GM12875 (cell line): Measurements from ENCODE around the gene FOXP1.

ENCODE experiments used
- H3K4me3 ChIP-seq: one replicate; pipeline ENCODE4 v1.5.1; 2011; ENCODE audit warnings: low read depth, low read length, control low read depth
- TF ChIP-seq, protein P1 (sequence below): IDR thresholded peaks from 2 replicates; pipeline ENCODE4 v1.5.1; 2011; ENCODE audit warnings: low read depth, mild to moderate bottlenecking, control low read depth, inconsistent platforms, low read length, moderate library complexity, borderline replicate concordance; ENCODE audit not compliant: insufficient read depth

Gene FOXP1

DNA sequence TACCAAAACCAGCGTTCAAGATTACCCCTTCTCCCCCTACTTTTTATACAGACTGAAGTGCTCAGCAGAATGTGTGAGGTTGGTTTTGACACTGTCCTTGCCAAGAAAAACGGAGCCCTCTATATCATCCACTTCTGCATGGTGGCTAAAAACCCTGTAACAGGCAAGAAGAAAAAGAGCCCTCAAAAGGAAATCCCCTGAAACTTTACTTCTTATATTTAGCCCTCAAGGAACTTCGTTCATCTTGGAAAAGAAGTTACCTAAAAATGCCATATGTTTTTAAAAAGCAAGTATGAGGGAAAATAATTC, 473.6 kb downstream of the FOXP1 start:
- no peak overlapping the region for H3K4me3 ChIP-seq
- TF ChIP-seq, protein P1, sequence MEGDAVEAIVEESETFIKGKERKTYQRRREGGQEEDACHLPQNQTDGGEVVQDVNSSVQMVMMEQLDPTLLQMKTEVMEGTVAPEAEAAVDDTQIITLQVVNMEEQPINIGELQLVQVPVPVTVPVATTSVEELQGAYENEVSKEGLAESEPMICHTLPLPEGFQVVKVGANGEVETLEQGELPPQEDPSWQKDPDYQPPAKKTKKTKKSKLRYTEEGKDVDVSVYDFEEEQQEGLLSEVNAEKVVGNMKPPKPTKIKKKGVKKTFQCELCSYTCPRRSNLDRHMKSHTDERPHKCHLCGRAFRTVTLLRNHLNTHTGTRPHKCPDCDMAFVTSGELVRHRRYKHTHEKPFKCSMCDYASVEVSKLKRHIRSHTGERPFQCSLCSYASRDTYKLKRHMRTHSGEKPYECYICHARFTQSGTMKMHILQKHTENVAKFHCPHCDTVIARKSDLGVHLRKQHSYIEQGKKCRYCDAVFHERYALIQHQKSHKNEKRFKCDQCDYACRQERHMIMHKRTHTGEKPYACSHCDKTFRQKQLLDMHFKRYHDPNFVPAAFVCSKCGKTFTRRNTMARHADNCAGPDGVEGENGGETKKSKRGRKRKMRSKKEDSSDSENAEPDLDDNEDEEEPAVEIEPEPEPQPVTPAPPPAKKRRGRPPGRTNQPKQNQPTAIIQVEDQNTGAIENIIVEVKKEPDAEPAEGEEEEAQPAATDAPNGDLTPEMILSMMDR = no peak

DNA sequence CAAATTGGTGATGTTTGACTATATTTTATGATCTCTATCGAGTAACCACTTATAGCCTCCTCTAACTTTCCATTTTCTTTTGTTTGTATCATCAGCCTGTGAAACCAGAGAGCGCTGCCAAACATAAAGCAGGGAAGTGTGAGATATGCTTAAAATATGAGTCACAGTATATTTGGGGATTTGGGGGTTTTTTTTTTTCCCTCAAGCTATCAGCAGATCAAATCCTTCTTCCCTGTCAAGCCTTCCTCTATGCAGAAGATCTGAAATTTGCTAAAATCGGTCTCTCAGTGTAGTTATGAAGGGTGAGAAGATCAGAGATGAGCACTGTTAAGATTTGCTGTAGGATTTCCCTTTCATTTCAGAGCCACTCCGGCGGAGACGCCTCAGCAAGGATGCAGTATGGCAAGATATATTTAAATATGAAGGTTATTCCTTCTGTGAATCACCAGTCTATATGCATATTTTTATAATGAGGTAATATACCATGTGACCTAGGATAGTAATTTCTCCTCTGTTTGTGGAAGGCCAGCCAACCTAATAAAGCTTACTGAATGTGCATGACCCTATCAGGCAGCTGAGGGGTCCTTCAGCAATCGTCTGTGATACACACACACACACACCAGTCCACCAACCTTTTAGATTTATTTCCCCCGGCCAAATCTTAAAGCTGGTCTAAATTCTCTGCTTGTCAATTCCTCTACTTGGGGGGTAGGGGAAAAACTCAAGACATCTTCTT, 474.1 kb downstream of the FOXP1 start:
- TF ChIP-seq, protein P1 = no peak
- H3K4me3 ChIP-seq = no peak overlapping the region

DNA sequence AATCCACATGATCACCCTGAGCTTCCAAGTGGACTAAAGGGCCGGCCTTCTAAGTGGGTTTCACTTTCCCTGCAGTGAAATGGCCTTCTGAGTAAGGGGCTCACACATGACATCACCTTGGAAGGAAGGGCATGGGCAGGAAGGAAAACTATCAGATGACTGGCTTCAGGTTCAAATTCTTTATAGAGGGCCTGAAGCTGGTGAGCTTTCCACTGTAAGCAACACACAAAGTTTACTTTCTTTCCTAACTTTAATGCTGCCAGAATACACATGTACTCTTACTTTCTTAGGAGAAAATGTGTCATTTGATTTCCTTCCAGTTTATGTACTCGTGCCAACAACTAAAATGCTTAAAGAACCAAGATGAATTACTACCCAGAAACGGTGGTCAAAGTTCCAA, 475.6 kb downstream of the FOXP1 start:
- H3K4me3 ChIP-seq = no peak overlapping the region
- TF ChIP-seq, protein P1 = no peak

DNA sequence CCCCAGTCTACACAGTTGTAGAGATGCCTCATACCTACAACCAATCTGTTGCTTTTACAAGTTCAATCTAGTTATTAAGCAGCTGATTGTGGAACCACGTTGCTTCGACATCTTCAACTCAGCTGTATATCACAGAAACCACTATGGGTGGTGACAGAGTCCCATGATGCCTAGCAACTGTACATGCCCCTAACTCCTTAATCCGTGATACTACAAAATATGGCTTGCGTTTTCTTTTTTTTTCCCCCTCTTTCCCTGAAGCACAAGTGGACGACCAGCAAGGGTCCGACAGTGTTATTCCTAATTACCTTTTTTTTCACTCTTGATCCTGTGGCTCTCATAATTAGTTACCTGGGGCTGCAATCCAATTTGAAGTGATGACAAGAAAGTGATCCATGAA, 478.6 kb downstream of the FOXP1 start:
- TF ChIP-seq, protein P1 = no peak
- no peak overlapping the region for H3K4me3 ChIP-seq

DNA sequence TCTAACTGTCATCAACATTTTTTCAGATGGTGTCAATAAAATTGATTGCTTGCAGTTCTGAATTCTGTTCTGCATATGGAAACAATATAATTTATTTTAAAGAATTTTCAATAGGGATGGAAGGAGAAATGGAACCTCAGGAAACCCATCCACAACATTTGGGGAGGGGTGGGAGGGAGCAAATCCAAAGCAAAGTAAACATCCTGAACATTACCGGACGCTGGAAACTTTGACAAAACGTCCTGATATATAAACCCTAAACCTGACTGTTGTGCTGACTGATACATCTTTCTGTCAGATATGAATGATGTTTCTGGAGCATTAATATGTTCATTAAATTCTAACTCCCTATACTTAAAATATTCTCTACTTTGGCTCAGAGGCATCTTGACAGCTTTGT, 479.0 kb downstream of the FOXP1 start:
- TF ChIP-seq, protein P1 = no peak
- H3K4me3 ChIP-seq = no peak overlapping the region

DNA sequence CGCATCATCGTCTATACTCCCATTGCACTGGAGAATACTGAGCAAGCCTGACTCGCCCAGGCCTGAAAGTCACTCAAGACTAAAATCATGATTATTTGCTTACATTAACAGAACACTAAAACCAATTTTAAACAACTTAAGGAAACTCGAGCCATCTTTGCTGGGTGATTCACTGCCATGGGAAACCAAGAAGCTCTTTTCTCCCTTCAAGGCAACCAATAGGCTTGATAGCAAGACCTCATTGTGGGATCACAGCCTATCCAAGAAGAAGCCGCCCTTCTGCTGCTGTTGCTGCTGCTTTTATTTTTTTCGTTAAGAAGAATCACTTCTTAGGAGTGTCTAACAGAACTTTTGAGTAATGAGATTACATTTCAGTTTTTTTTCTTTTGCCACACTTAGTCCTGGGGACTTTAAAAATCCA, 479.4 kb downstream of the FOXP1 start:
- TF ChIP-seq, protein P1 = no peak
- H3K4me3 ChIP-seq = no peak overlapping the region

DNA sequence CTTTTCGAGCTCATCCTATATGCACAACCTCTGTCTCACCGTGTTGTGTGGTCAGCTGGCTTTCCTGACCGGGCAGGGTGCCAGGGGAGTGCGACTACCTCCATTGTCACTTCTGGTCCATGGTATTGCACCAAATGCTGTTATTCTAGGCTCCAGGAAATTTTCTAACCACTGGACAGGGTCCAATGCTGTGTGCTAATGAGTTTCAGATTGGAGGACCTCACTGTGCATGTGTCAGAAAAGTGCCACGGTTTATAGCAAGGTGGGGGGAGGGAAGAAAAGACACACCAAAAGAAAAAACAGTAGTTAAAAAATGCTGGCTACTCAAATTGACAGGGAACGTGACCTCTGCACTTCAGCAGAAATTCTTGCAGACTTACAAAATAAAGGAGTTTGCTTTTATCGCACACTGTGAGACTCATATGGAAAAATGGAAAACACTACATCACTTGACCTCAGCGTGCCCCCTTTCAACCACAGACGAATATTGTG, 480.1 kb downstream of the FOXP1 start:
- H3K4me3 ChIP-seq = no peak overlapping the region
- TF ChIP-seq, protein P1 = no peak
